ENCODE data around the gene RPS29. TPM values are rescaled to one million over a fixed set of nuclear protein-coding genes. Genes with fewer than 3 reads are reported as not detected.

Gene RPS29
- total and polyA plus RNA-seq, 2 of the 13 experiments (the other 11 are each of a cell fraction or from before 2014, with no cell fraction given) = 4,303 to 8,215 TPM

GRCh38 chr14:49598485-49599300 is 12.5 kb upstream of the RPS29 start, which contains the start of gene LRR1:
Gene LRR1 (plus strand): TSS chr14:49598940. CDS start chr14:49599021, 81 bp downstream.
- peak within 1 kb of the TSS; percentile 97 for H3K27ac ChIP-seq (ENCODE audit: extremely low read length, insufficient read depth, low read length)
- no peaks in the 10 kb centered on the region; a peak in 1 of 5 replicates for H3K27me3 ChIP-seq (ENCODE audit: control insufficient read depth in 1 of 2, insufficient read depth in 2 of 2, low read length in 2 of 2)
- peaks cover 0 to 6% of the 10 kb centered on the region in 2 experiments; a peak in 4 of 5 replicates for H3K36me3 ChIP-seq (replicated peaks in 1 of 2; ENCODE audit: control insufficient read depth in 1 of 2, insufficient read depth in 2 of 2, low read length in 2 of 2)
- H4K20me1 ChIP-seq (ENCODE audit: insufficient read depth, low read length) = no peaks in the 10 kb centered on the region
- peak within 1 kb of the TSS; percentile 94 for H3K9ac ChIP-seq (ENCODE audit: insufficient read depth, low read depth, low read length)
- H3K4me2 ChIP-seq (ENCODE audit: low read depth, low read length) = peak within 1 kb of the TSS; percentile 76
- H3K79me2 ChIP-seq (ENCODE audit: insufficient read depth, low read length) = peaks cover 21% of the 10 kb centered on the region
- peak; percentile 76 for DNase-seq (ENCODE audit: low spot score)
- H2AFZ ChIP-seq (ENCODE audit: low read length) = no peak within 1 kb of the TSS
- CTCF ChIA-PET (ENCODE audit: low intra/inter-chr PET ratio, low total read pairs) = interaction anchor here (1.0 kb wide), 1 partner anchor 11 kb away, joined by 4 read pairs; no protein-coding TSS in a partner anchor
- WGBS (ENCODE audit: low lambda C conversion rate) = 0% methylated on average over 3 of the region's 77 CpGs
- no peak for FAIRE-seq
- in situ Hi-C loops (cut with HindIII; ENCODE audit: extremely low pct_ligation_motif_present, low pct_unique_long_range_greater_than_20kb) = no loop called here
- peaks cover 39% of the 10 kb centered on the region for H3K4me1 ChIP-seq (ENCODE audit: insufficient read depth, low read length)
- intact Hi-C loops (cut with micrococcal nuclease; ENCODE audit: unreplicated experiment) = loop anchor here (1.0 kb wide), 1 partner anchor 37 kb away; the partner anchor contains the start of gene DNAAF2
- POLR2A ChIA-PET = interaction anchor here (1.1 to 5.7 kb wide), 11 partner anchors 9 to 171 kb away, joined by 3 to 97 read pairs (median 5); partner anchors contain the start of genes MGAT2, RPL36AL and RPS29
- H3K9me3 ChIP-seq (ENCODE audit: low read length) = no peaks in the 10 kb centered on the region
- no TSS peak for BruUV-seq (replicated peaks)
- H3K4me3 ChIP-seq (replicated peaks in 1 of 3; ENCODE audit: insufficient read depth in 1 of 3, low read depth in 2 of 3, low read length in 3 of 3) = peak within 1 kb of the TSS; percentile 79 to 91 (median 83)
- ATAC-seq = peak; percentile 76
- no peak for TF ChIP-seq ZNF775 (CRISPR knock-in tag; IDR thresholded peaks at IDR 0.05; ENCODE audit: borderline replicate concordance)
- peak; percentile 61 for TF ChIP-seq ISL2 (CRISPR knock-in tag; IDR thresholded peaks at IDR 0.05)
- peak; percentile 78; the same call in 1 of the 2 replicates for TF ChIP-seq ZNF317 (CRISPR knock-in tag; IDR thresholded peaks at IDR 0.05)
- peak; percentile 79; the same call in 1 of the 2 replicates for TF ChIP-seq ZNF589 (CRISPR knock-in tag; conservative IDR thresholded peaks at IDR 0.05)
- peak; percentile 66; the same call in 1 of the 2 replicates for TF ChIP-seq ZNF44 (CRISPR knock-in tag; IDR thresholded peaks at IDR 0.05)
- TF ChIP-seq ZXDC (CRISPR knock-in tag; IDR thresholded peaks at IDR 0.05) = peak; percentile 81; the same call in 1 of the 2 replicates
- TF ChIP-seq CCAR2 (optimal IDR thresholded peaks at IDR 0.05; ENCODE audit: low read depth, low read length) = no peak
- TF ChIP-seq, protein P1, sequence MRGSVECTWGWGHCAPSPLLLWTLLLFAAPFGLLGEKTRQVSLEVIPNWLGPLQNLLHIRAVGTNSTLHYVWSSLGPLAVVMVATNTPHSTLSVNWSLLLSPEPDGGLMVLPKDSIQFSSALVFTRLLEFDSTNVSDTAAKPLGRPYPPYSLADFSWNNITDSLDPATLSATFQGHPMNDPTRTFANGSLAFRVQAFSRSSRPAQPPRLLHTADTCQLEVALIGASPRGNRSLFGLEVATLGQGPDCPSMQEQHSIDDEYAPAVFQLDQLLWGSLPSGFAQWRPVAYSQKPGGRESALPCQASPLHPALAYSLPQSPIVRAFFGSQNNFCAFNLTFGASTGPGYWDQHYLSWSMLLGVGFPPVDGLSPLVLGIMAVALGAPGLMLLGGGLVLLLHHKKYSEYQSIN (CRISPR knock-in tag; IDR thresholded peaks at IDR 0.05; ENCODE audit: borderline replicate concordance) = no peak
- TF ChIP-seq, protein P2, sequence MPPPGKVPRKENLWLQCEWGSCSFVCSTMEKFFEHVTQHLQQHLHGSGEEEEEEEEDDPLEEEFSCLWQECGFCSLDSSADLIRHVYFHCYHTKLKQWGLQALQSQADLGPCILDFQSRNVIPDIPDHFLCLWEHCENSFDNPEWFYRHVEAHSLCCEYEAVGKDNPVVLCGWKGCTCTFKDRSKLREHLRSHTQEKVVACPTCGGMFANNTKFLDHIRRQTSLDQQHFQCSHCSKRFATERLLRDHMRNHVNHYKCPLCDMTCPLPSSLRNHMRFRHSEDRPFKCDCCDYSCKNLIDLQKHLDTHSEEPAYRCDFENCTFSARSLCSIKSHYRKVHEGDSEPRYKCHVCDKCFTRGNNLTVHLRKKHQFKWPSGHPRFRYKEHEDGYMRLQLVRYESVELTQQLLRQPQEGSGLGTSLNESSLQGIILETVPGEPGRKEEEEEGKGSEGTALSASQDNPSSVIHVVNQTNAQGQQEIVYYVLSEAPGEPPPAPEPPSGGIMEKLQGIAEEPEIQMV (CRISPR knock-in tag; IDR thresholded peaks at IDR 0.05; ENCODE audit: low read depth) = peak; percentile 95; the same call in 1 of the 2 replicates
- peak; percentile 60; the same call in 1 of the 2 replicates for TF ChIP-seq ZNF841 (CRISPR knock-in tag; IDR thresholded peaks at IDR 0.05; ENCODE audit: borderline replicate concordance)
- no peak for TF ChIP-seq MED13 (CRISPR knock-in tag; IDR thresholded peaks at IDR 0.05)
- peak; percentile 11; the same call in 1 of the 2 replicates for TF ChIP-seq MTERF4 (CRISPR knock-in tag; IDR thresholded peaks at IDR 0.05)
- peak; percentile 78 for TF ChIP-seq HBP1 (CRISPR knock-in tag; IDR thresholded peaks at IDR 0.05; ENCODE audit: low read depth)
- peak; percentile 88 for TF ChIP-seq MEIS1 (CRISPR knock-in tag; IDR thresholded peaks at IDR 0.05; ENCODE audit: borderline replicate concordance)
